CD4-positive, alpha-beta T cell treated with Interleukin-17A for 1 hour (primary cell): ENCODE measurements around the gene ROGDI.

ENCODE experiments used
- DNase-seq: peaks from one replicate; pipeline ENCODE4 v3.0.0-alpha.2; 2020

Gene ROGDI, protein sequence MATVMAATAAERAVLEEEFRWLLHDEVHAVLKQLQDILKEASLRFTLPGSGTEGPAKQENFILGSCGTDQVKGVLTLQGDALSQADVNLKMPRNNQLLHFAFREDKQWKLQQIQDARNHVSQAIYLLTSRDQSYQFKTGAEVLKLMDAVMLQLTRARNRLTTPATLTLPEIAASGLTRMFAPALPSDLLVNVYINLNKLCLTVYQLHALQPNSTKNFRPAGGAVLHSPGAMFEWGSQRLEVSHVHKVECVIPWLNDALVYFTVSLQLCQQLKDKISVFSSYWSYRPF

DNA sequence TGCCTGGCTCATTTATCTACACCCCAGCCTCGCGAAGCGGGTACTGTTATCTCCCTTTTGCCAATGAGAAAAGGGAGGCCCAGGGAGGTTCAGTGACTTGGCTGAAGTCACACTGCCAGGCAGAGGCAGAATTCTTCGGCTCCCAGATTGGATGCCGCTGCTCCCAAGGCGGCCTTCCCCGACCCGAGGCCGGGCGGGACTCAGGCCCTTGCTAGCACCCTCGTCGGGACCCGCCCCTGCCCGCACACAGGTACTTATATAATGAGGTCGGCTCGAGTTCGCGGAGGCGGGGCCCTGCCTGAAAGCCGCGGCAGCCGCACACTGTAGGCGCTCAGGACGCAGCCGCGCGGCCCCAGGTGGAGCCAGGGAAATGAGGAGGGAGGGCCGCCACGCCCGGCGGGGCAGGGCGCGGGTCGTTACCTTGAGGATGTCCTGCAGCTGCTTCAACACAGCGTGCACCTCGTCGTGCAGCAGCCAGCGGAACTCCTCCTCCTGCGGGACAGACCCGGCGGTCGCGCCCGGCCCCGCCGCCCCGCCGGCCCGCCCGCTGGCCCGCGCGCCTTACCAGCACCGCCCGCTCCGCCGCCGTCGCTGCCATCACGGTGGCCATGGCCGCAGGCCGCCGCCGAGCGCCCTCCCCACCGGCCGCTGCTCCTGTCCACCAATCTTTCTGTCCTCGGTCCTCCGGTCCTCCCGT is at the start of gene ROGDI:
ROGDI (minus strand) TSS at position 672 of the 697 bp plus-strand sequence; CDS start at position 610, 62 bp downstream.
- peak; percentile 90 for DNase-seq

DNA sequence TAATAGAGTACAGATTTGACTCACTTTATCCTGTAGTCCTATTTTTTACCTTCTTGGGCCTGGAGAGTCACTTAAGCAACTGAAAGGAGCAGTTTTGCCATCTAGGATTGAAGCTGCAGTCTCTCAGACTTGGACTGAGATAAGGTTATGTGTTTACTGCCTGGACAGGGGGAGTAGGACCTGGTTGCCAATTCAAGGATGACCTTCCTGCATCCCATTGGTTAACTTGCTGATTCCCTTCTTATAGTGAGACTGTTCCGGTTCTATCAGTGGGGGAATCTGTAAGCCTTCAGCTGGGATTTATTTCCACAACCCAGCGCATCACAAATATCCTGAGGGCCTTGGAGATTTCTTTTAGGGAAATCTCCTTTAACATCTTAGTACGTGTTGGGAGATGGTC is 47.8 kb upstream of the ROGDI start:
- no peak for DNase-seq

DNA sequence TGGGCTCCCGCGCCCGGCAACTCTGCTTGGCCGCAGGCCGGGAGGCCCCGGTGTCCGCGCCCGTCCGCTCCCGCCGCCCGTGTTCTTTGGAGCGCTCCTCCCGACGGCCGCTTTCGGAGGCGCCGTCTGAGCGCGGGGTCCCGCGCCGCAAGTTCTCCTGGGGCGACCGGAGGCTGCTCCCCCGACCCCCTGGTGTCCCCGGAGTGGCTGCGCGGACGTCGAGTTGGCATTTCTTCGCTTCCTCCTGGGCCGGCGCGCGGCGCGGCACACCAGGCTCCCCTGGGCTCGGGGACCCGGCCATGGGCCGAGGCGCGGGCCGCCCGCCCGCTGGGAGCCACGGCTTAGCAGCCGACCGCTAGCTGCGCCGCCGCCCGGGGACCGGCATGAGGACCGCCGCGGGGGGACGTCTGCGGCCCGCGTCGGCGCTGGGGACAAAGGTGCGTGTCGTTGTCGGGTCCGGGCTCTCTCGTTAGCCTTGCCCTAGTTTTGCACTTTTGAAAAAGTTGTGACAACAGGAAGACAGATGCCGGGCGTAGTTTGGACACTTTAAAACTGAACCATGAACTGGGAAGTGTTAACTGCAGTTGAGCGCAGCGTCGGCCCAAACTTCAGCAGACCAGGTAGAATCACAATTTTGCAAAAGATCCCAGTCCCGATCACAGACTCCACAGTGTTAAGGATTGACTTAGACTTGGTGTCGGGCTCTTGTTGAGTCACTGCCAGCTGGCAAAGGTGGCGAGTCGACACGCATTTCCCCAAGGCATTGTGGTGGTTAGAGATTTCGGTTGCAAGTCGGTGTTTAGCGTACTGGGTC is 45.5 kb upstream of the ROGDI start:
- DNase-seq, result peak; percentile 31

DNA sequence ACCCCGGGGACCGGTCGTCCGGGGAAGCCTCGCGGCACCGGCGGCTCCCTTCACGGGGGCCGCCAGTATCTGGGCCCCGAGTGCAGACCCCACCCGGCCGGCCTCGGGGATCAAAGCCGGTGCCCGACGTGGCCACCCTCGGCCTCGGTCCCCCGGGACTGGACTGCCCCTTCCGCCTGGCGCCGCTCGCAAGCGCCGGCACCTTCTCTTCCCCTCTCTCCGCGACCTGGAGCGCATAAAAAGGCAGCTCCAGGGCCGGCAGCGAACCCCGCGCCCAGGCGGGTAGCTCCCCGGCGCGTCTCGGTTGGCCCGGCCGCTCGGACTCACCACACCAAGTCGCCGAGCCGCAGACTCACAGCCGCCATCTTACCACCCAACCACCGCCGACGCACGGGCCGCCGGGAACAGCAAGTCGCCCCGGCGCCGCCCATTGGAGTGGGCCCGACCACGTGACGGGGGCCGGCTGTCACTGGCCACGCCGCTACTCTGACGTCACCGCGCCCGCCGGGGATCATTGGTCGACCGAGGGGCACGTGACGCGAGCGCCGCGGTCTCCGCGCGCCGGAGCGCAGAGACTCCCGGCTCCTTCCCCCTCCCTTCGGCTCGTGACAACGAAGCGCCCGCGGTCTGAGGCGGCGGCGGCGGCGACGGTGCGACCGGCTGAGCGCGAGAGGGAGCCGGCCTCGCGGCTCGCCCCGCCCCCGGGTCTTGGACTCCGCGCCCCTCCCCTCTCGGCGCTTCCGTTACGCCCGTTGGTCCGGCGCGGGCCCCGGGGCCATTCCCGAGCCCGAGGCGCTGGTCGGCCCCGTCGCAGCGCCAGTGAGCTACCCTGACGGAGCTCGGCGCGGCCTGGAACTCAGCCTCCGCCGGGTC is 44.7 kb upstream of the ROGDI start, which contains the start of the genes GLYR1 and UBN1:
GLYR1 (minus strand) TSS at position 388 of the 873 bp plus-strand sequence; CDS start at position 365, 23 bp downstream.
UBN1 (plus strand) TSS at position 581 of the 873 bp plus-strand sequence. CDS start 5,437 bp downstream, outside the sequence.
- DNase-seq, result peak; percentile 98

DNA sequence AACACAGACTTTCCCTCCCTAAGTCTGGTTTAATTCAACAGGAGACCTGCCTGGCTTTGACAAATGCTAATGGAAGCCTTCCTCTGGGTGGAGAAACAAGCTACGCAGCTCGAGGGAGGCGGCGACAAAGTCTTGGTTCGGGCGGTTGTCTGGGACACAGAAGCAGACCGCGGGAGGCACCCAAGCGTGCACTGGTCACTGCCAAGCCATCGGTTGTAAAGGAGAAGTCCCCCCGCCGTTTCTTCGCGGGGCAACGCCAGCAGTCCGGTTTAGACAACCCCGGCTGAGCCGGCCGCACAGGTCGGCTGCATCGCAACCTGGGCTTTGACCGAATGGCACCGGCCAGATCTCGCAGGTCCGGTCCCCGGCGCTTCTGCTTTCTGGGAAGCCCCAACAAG is 44.1 kb upstream of the ROGDI start:
- peak; percentile 39 for DNase-seq

DNA sequence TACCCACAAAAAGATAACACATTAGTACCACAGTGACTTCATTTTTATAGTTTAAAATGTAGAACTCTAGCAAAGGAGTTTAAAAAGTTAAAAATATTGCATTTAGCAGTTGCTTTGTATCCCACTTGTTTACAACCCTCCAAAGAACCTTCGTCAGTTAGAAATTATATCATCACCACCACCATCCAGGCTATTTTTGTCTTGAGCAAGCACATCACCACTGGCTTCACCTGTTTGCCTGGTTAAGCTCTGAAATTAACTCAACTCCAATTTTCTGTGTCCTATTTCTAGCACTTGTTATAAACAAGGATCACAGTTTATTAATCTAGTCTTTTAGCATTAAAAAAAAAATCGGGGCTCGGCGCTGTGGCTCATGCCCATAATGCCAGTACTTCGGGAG is 38.6 kb upstream of the ROGDI start:
- no peak for DNase-seq

DNA sequence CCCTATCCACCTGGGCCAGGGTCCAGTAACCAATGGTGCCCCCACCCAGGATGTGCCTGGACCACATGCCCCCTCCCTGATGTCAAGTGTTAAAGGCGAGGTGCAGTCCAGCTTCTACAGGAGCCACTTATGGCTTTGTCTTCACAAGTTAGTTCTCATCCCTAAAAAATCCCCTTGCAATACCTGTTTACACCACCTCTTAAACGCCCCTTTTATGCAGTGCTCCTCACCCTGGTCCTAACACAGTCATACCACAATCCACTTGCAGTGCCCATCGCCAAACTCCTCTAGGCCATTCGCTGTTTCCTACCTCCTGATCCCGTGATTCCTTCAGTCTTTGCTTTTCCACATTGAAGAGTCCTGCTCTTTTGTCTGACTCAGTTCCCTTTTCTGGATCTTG is 37.5 kb upstream of the ROGDI start:
- DNase-seq, result no peak

DNA sequence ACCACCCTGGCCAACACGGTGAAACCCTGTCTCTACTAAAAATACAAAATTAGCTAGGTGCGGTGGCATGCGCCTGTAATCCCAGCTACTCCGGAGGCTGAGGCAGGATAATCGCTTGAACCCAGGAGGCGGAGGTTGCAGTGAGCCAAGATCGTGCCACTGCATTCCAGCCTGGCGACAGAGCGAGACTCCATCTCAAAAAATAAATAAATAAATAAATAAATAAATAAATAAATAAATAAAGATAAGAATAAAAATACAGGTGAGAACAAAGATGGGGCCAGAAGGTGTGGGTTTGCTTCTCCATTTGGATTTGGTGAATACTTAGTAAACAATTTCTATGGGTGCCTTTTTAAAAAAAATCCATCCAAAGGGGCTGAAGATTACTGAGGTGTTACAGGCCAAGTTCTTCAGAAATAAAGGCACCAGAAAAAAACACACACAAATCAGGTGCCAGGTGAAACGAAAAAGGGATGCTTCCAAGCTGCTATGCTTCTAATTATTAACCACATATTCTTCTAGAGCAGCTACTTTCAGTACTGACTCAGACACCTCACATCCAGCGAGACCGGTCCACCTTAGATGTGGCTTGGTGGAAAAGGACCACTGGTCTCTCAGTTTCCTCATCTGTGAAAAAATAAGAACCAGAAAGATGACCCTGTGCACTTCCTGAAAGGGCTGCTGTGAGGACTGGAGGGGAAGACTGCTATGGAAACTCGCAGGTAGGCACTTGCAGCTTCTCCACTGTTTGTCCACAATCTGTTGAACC is 35.5 kb upstream of the ROGDI start:
- DNase-seq, result no peak

DNA sequence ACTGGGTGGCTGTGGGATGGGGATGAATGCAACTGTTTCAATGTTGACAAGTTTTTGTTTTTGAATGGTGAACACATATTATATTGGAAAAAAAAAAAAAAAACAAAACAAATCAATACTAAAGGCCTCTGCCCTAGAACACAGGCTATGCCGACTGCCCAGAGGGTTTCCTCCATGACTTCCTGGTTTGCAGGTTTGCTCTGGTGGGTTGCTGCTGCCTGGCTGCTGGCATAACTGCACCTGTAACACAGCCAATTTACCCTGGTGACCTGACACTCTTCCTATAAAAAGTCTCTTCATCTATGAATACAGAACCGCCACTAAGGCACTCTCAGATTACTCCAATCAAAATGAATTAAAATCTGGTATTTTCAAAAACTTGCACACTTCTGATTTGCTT is 34.3 kb upstream of the ROGDI start:
- no peak for DNase-seq

DNA sequence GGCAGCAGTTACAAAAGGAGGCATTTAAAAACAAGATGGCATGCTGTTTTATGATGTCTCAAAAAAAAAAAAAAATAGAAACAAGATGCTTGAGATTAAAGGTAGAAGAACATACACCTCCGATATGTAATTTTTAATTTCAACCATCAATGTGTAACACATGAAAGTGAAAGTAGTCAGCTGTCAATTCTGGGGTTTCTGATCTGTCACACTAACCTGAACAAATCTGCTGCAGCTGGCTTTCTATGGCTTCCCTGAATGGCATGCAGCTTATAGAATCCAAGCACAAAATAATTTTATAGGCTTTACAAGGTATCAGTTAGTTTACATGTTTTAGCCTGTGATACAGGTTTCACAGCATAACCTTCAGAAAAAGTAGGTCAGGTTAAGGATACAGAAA is 31.2 kb upstream of the ROGDI start:
- DNase-seq, result no peak

DNA sequence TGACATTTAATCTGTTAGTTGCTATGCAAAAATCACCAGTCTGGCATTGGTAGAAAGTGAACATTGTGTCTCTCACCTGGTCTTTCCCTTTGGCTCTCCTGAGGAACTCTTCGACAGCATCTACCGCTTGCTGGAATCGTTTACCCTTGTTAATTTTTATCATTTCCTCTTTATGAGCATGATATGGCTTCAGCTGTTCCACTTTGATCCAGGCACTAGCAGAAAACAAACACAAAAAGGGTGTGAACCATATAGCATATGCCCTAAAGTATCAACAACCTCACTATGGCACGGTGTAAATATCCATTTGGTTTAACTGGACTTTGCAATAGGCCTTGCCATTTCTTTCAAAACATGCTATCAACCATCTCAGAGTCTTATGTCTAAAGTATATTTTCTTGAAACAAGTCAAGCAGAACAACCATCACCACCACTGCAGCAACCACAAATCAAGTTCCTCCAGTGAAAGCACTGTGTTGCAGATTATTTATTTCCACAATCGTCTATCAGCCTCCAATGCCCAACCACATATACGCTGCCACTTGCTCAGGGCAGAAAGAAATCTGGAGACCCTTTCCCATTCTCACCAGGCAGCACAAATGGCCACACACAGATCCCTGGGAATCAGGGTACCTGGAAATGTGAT is 30.4 kb upstream of the ROGDI start:
- DNase-seq, result no peak

DNA sequence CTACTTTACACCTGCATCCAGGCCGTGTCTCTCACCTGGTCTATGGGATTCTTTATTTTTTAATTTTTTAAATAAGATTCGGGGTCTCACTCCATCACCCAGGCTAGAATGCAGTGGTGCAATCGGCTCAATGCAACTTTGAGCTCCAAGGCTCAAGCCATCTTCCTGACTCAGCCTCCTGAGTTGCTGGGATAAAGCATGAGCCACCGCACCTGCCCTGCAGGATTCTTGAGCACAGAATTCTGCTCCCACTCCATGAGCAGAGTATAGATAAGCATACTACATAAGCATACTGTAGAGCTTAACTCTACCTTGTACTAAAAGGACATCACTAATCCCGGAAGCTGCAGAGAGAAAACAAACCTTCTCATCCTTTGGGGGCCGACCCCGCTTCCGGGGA is 29.2 kb upstream of the ROGDI start:
- no peak for DNase-seq

DNA sequence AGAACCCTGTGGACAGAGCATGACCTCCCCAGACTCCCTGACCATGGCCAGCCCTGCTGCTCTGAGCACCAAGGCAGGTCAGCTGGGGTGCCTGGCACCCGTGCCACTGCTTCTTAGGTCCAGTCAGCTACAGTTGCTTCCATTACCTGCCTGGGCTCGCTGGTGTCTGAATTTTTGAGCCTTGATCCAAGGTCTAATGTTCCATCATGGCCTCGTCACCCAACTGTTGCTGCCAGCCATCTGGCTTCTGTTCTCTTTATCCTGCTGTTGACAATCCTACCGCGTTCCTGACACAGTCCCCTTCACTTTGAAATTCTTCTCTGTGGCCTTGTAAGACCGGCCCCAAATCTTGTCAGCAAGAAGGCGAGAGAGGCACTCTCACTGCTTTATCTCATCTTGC is 28.0 kb upstream of the ROGDI start:
- no peak for DNase-seq

DNA sequence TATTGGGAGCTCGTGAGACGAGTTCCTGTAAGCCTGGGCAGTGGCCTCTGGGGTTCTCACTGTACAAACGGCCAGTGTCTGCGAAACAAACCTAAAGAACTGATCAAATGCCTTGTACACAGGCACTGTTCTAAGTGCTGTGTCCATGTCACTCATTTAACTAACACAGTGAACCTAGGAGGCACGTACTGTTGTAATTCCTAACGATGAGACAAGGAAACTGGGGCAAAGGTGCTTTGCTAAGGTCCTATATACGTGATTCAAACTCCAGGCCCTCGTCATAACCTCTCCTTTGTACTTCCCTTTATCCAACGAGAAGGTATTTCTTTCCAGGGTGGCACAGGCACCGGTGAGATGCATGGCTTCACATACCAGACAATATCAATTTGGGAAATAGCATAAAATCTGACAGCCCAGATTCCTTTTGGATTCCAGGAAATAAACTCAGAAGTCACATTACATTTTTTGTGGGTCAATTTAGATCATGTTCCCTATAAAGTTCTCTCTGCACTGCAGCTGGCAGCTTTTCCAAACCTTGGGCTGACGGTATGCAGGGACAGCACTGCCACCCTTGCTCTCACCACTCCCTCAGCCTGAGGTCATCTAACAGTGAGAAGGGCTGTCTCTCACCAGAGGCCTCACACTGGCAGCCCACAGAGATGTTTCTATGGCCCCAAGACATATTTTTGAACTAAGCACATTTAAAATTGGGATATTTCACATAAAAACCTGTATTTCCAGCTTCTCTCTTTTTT is 26.3 kb upstream of the ROGDI start:
- no peak for DNase-seq

DNA sequence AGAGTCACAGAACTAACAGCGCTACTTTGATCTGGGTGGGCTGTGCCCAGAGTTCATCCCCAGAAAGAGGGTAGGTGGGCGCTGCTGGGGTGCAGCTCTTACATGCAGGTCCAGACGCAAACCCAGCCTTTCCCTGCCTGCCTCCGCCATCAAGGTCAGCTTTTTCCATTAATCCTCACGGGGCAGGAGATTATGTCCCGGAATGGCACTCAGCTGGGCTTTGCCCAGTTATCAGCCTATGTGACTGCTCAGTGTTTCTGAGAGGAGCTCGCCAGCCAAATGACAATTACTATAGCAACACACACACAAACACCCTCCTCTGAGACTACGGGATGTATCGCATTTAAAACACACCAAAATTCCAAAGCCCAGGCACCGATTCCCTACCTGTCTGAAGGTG is 24.5 kb upstream of the ROGDI start:
- no peak for DNase-seq

DNA sequence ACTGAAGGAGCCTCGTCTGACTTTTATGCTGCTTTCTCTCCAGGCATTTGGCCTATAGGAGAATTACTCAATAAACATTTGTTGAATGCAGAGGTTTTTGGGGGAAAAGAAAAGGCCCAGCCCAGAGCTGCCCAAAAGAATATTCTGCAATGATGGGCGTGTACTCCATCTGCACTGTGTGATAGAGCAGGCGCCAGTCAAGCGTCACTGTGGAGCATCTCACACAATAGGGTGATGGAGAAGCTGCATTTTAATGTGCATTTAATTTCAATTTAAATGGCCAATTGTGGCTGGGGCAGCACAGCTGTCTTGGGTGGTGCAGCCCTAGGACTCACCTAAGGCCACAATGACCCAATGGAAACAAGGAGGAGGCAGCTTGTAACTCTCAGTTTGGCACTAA is 24.1 kb upstream of the ROGDI start:
- no peak for DNase-seq

DNA sequence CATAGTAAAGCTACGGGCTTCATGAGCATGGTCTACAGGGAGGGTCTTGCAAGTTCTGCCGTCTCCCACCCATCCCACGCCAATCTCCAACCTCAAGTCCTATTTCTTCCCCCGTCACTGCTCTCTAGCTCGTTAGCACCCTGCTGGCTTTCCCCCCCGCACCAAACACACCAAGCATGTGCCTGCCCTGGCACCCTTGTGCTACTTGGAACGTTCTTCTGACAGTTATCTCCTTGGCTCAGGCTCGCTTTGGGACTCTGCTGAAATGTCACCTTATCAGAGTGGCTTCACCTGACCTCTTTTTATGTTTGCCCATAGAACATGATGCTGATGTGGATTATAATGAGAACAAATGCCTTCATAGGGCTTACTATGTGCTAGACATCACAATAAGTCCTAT is 22.8 kb upstream of the ROGDI start:
- no peak for DNase-seq

DNA sequence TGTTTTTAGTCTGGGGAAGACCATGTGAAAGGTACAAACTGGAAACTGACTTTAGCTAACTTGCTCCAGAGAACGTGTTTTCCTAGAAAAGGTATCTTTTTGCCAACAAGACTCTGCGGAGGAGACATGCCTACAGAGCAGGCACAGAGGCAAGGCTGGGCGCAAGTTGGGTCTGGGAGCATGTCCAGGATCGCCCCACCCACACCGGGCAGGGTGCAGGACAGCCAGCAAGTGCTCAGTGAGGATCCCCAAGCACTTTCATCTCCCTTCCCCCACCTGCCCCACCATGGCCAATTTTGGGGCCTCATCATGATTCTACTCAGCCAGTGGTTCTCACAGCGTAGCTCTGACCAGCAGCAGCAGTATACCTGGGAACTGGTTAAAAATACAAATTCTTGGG is 18.2 kb upstream of the ROGDI start:
- DNase-seq, result no peak

DNA sequence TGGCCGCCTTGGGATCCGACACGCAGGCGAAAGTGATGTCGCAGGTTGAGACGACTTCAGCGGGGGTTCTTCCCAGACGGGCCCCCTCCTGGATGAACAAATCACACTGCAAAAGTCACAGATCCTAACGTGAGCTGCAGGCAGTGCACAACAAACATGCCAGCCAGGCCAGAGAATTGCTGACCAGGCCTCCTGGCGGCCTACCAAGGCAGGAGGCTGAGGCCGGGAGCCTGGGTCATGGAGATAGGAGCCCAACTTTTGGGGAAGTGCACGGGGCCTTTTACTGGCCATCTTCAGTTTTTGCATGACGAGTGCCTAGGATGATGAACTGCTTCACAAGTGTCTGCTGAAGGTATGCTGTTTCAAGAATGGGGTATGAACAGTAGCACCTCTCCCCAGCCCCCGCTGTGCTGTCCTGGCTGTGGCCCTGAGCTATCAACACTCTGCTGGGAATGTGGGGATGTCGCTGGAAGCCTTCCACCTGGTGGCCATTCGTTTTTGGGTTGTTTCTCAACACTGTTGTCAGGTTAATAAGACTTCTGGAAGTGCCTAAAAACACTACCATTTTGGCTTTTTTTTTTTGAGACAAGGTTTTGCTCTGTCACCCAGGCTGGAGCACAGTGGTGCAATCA is 12.2 kb upstream of the ROGDI start:
- DNase-seq, result no peak

DNA sequence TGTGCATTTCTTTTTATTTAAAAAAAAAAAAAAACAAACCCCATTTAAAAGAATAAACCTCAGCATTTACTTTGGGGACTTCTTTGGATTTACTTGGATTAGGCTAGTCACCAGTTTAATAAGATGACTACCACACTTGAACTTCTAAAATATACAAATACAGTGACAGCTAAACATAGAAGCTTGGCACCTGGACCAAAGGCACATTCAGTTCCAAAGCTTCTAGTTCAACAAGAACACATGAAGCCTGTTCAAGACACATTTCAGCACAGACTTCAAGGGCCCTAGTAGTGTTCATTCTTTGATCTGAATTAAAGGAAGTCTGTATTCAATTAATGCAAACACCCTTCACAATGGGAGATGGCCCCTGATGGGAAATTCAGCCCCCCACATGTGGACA is 11.6 kb upstream of the ROGDI start:
- no peak for DNase-seq
